DND-41 (cell line): ENCODE measurements around the gene CTDP1.

Experiments used
- EZH2 ChIP-seq: IDR thresholded peaks from 3 replicates; pipeline ENCODE4 v1.6.1; 2012; ENCODE audit warnings: borderline replicate concordance, low read depth, mild to moderate bottlenecking, moderate library complexity, low read length, inconsistent platforms; ENCODE audit not compliant: severe bottlenecking
- TF ChIP-seq, protein P1 (sequence below): IDR thresholded peaks from 2 replicates; pipeline ENCODE4 v1.5.1; 2012; ENCODE audit warnings: borderline replicate concordance, low read length, moderate library complexity, mild to moderate bottlenecking; ENCODE audit not compliant: poor library complexity, severe bottlenecking; ENCODE audit errors: extremely low read depth

DNA sequence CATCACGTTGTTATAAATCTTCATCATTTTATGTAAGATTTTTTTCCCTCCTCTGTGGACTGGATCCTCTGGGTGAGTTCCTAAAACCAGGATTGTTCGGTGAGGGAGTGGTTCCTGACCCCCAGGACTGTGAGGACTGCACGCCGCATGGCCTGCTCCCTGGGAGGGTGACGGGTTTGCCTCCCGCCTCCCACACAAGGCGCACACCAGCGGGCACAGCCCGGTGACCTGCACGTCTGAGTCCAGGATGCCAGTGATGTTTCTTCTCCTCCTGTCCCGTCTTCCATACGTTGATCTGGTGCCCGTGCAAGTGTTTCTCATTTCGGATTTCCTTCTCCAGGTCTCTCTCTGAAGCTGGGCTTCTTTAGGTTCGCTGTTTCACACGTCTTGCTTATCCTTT, 27.1 kb downstream of the CTDP1 start:
- TF ChIP-seq, protein P1, sequence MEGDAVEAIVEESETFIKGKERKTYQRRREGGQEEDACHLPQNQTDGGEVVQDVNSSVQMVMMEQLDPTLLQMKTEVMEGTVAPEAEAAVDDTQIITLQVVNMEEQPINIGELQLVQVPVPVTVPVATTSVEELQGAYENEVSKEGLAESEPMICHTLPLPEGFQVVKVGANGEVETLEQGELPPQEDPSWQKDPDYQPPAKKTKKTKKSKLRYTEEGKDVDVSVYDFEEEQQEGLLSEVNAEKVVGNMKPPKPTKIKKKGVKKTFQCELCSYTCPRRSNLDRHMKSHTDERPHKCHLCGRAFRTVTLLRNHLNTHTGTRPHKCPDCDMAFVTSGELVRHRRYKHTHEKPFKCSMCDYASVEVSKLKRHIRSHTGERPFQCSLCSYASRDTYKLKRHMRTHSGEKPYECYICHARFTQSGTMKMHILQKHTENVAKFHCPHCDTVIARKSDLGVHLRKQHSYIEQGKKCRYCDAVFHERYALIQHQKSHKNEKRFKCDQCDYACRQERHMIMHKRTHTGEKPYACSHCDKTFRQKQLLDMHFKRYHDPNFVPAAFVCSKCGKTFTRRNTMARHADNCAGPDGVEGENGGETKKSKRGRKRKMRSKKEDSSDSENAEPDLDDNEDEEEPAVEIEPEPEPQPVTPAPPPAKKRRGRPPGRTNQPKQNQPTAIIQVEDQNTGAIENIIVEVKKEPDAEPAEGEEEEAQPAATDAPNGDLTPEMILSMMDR = no peak
- no peak for TF ChIP-seq EZH2
